ENCODE results near the gene IRF6.

Gene IRF6

GRCh38 chr1:209805875-209806760 lies at the start of gene IRF6:
Gene IRF6, minus strand, starts transcription at chr1:209806142. Its CDS starts 4,729 bp downstream, at chr1:209801413.
- ATAC-seq: peak; percentile 72 to 78

- ATAC-seq: no peak
Observed at GRCh38 chr1:209855623-209856022, 49.7 kb upstream of the IRF6 start.

GRCh38 chr1:209855006-209855405 lies 49.1 kb upstream of the IRF6 start:
- no peak for ATAC-seq

GRCh38 chr1:209854196-209854595 lies 48.3 kb upstream of the IRF6 start:
- ATAC-seq: no peak

- ATAC-seq: no peak
Observed at GRCh38 chr1:209853676-209854075, 47.7 kb upstream of the IRF6 start.

- no peak for ATAC-seq
Observed at GRCh38 chr1:209850342-209850979, 44.5 kb upstream of the IRF6 start.

GRCh38 chr1:209849388-209849787 lies 43.4 kb upstream of the IRF6 start:
- no peak for ATAC-seq

GRCh38 chr1:209845408-209845725 lies 39.4 kb upstream of the IRF6 start:
- no peak for ATAC-seq

- no peak for ATAC-seq
Observed at GRCh38 chr1:209844695-209845407, 38.9 kb upstream of the IRF6 start.

GRCh38 chr1:209840611-209841010 lies 34.7 kb upstream of the IRF6 start:
- no peak for ATAC-seq

GRCh38 chr1:209839875-209840546 lies 34.1 kb upstream of the IRF6 start:
- peak; percentile 61 to 64 for ATAC-seq

- no peak for ATAC-seq
Observed at GRCh38 chr1:209838537-209838936, 32.6 kb upstream of the IRF6 start.

- no peak for ATAC-seq
Observed at GRCh38 chr1:209837671-209838070, 31.7 kb upstream of the IRF6 start.

GRCh38 chr1:209835782-209836298 lies 29.9 kb upstream of the IRF6 start:
- ATAC-seq: peak; percentile 51 to 52

- ATAC-seq: no peak
Observed at GRCh38 chr1:209831615-209832014, 25.7 kb upstream of the IRF6 start.

- ATAC-seq: no peak
Observed at GRCh38 chr1:209830722-209831121, 24.8 kb upstream of the IRF6 start.

GRCh38 chr1:209829716-209830115 lies 23.8 kb upstream of the IRF6 start:
- ATAC-seq: no peak

GRCh38 chr1:209827384-209828262 lies 21.7 kb upstream of the IRF6 start, which contains the start of gene UTP25:
Gene UTP25, plus strand, starts transcription at chr1:209827972. Its CDS starts 92 bp downstream, at chr1:209828064.
- ATAC-seq: peak; percentile 89 to 91

GRCh38 chr1:209825591-209826434 lies 19.9 kb upstream of the IRF6 start:
- ATAC-seq: no peak

Measured in activated CD4-positive, CD25-positive, alpha-beta regulatory T cell treated with anti-CD3 and anti-CD28 coated beads, Interleukin-2, amount 50 U/mL, for 24 hours (primary cell).